Epithelial cell of esophagus (primary cell): ENCODE results near the gene ARHGEF37.

Experiments
- DNase-seq: peaks from one replicate; pipeline ENCODE4 v3.0.0; 2010; ENCODE audit warnings: low read depth
- H3K4me3 ChIP-seq: 2 replicates; pipeline ENCODE4 v1.5.1; 2011; ENCODE audit warnings: mild to moderate bottlenecking, low read length, control low read depth
- TF ChIP-seq, protein P1 (sequence below): IDR thresholded peaks from 2 replicates; pipeline ENCODE4 v1.5.1; 2011; ENCODE audit warnings: low read depth, mild to moderate bottlenecking, low read length, control low read depth, inconsistent platforms; ENCODE audit not compliant: insufficient read depth; ENCODE audit errors: missing control alignments

Gene ARHGEF37

DNA sequence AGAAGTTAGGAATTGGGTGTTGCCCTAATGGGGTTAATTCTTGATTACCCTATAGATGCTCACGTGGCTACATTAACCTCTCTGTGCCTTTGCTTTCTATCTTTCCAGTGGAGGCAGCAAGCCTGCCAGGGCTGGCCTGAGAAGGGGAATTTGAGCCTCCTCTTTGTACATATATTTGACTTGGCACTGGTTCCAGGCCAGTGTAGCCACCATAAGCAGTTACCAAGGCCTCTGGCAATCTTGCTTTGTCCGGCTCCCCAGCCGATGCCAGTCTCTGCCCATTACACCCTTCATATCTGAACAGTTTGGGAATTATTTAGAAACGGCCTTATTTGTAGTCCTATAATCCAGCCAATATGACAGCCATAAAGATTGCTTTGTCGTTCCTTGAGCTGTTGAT, 90.2 kb downstream of the ARHGEF37 start:
- peak; percentile 63 for DNase-seq
- H3K4me3 ChIP-seq = no peak overlapping the region
- TF ChIP-seq, protein P1, sequence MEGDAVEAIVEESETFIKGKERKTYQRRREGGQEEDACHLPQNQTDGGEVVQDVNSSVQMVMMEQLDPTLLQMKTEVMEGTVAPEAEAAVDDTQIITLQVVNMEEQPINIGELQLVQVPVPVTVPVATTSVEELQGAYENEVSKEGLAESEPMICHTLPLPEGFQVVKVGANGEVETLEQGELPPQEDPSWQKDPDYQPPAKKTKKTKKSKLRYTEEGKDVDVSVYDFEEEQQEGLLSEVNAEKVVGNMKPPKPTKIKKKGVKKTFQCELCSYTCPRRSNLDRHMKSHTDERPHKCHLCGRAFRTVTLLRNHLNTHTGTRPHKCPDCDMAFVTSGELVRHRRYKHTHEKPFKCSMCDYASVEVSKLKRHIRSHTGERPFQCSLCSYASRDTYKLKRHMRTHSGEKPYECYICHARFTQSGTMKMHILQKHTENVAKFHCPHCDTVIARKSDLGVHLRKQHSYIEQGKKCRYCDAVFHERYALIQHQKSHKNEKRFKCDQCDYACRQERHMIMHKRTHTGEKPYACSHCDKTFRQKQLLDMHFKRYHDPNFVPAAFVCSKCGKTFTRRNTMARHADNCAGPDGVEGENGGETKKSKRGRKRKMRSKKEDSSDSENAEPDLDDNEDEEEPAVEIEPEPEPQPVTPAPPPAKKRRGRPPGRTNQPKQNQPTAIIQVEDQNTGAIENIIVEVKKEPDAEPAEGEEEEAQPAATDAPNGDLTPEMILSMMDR = no peak

DNA sequence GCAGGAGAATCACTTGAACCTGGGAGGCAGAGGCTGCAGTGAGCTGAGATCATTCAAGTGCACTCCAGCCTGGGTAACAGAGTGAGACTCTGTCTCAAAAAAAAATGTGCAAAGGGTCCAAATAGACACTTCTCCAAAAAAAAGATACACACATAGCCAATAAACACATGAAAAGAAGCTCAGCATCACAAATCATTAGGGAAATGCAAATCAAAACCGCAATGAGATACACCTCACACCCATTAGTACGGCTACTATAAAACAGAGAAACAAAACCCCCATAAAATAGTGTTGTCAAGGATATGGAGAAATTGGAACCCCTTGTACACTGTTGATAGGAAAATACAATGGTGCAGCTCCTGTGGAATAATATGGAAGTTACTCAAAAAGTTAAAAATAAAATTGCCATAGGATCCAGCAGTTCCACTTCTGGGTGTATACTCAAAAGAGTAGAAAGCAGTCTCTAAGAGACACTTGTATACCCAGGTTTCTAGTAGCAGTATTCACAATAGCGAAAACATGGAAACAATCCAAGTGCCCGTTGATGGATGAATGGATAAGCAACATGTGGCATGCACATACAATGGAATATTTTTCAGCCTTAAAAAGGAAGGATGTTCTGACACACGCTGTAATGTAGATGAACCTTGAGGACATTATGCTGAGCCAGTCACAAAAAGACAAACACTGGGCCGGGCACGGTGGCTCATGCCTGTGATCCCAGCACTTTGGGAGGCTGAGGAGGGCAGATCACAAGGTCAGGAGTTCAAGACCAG, 91.6 kb downstream of the ARHGEF37 start:
- H3K4me3 ChIP-seq = no peak overlapping the region
- TF ChIP-seq, protein P1 = no peak

DNA sequence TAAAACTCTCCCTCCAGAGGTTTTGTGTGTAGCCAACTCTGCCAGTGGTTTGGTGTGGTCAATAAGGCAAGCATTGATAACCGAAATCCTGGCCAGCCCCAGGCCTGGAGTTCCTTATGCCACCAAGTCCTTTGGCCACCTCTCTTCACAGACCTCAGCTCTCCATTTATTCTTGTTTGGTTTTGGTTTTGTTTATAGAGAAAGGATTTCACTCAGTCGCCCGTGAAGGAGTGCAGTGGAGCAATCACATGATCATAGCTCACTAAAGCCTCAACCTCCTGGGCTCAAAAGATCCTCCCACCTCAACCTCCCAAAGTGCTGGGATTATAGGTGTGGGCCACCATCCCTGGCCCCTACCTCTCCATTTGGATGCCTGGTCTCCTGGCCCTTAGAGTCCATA, 93.4 kb downstream of the ARHGEF37 start:
- no peak overlapping the region for H3K4me3 ChIP-seq
- TF ChIP-seq, protein P1 = no peak
- DNase-seq = no peak

More for the DNA sequence above, 91.6 kb downstream of the ARHGEF37 start:
- no peak for DNase-seq

DNA sequence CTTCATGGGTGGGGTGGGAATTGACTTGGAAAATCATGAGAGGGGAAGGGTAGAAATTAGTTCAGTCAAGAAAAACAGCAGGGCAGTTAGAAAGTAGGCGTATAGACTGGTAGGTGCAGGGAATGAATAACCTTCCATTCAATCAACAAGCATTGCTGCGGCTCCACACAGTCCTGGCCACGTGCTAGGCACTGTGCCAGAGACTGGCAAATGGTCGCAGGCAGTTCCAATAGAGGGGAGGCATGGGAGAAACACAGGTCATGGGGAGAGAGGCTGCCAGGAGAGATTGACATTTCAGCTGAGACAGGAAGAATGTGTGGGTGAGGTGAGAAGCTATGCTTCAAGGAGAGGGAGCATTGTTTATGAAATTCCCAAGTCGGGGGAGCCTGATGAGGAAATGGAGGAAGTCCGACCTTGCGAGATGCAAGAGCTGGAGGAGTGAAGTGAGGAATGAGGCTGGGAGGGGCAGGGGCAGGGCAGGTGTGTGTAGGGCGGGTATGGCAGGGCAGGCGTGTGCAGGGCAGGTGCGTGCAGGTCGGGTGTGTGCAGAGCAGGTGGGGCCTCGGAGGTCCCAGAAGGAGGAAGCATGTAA, 94.4 kb downstream of the ARHGEF37 start:
- peak; percentile 88 for DNase-seq
- TF ChIP-seq, protein P1 = no peak
- no peak overlapping the region for H3K4me3 ChIP-seq

DNA sequence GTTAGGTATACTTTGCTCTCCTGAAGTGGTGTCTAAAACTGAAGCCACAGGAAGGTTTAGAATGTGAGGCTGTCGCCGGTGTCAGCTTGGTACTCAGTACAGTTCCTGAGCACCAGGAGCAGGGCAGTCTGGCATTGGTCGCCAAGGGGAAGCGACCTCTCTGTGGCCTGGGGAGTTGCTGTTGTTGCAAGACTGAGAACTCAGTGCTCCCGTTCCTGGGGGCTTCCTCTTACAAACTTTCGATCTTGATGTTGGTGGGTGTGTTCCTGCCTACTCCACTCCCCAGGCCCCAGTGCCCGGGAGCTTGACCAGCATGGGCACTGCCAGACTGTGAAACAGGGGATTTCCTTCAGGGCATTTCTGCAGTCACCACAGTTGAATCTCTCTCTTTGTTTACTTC, 96.4 kb downstream of the ARHGEF37 start:
- TF ChIP-seq, protein P1 = no peak
- no peak overlapping the region for H3K4me3 ChIP-seq
- no peak for DNase-seq

DNA sequence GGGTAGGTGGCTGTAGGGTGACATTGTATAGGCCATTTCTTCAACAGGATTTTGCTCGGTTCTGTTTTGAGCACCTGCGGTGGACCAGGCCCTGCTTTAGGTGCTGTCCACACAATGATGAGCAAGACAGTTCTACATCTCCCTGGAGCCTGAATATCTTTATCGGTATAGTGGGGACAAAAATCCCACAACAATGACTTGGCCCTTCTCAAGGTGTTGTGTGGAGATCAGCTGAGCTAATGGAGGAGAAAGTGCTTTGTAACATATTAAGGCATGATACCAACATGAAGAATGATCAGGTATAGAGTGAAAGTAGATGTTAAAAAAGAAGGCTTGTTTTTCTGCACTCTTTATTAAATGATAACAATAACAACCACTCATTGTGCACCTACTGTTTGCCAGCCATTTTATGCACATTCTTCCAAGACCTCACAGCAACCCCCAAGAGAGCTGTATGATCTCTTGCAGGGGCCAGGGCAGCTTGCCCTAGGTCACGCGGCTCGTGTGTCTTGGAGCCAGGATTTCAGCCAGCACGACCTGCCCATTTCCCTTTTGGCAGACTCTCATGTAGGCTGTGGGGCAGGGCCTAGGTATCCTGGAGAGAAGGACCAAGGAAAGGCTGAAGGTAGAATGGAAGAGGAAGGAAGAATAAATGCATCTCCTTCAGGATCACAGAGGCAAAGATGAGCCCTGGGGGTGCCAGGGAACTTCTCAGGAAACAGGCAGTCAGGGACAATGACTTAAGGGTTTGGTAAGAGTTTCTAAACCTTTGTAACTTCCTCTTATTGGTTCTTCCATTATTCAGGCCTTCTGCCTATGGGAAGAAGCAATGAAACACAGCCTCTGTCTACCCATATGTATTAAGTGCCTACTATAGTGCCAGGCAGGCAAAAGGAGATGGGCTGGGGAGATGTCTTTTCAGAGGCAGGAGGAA, 98.8 kb downstream of the ARHGEF37 start:
- TF ChIP-seq, protein P1 = no peak
- DNase-seq = no peak
- no peak overlapping the region for H3K4me3 ChIP-seq
